Activated naive CD8-positive, alpha-beta T cell treated with anti-CD3 and anti-CD28 coated beads, Interleukin-2, amount 50 U/mL, for 24 hours (primary cell): ENCODE results near the gene ZNF185.

Experiments
- ATAC-seq: fragments of 150-1000 bp; cut with Tn5 transposase; one replicate; pipeline ENCODE4 v1.10.0; 2021
- DNase-seq: peaks from one replicate; pipeline ENCODE4 v3.0.0; 2021
- H3K27ac Mint-ChIP-seq: one replicate; pipeline ENCODE4 v1.8.0; 2021; ENCODE audit warnings: mild to moderate bottlenecking, mixed read lengths
- H3K27me3 Mint-ChIP-seq: one replicate; pipeline ENCODE4 v1.8.0; 2021; ENCODE audit warnings: mixed read lengths
- H3K36me3 Mint-ChIP-seq: one replicate; pipeline ENCODE4 v1.8.0; 2021; ENCODE audit warnings: low read depth, mixed read lengths
- H3K4me1 Mint-ChIP-seq: one replicate; pipeline ENCODE4 v1.8.0; 2021; ENCODE audit warnings: mixed read lengths
- H3K4me3 Mint-ChIP-seq: one replicate; pipeline ENCODE4 v1.8.0; 2021; ENCODE audit warnings: mild to moderate bottlenecking, moderate library complexity, mixed read lengths
- H3K9me3 Mint-ChIP-seq: one replicate; pipeline ENCODE4 v1.8.0; 2021; ENCODE audit warnings: mixed read lengths

The ZNF185 gene

DNA sequence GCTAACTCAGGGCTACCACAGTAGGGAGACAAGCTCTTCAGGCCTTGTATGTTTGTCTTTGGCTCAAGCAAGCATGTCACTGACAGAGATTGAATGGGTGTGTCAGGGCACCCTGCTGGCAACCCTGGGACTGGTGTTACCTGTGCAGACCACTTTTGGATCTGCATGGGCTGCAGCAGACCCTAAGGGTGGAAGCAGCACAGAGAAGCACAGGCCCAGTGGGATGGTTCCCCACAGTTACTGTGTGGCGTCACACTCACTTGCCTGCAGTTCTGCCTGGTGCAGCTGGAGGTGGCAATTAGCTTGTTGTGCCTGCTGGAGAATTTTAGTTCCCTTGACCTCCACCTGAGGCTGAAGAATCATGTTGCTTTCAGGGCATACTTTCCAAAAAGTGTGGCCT is 46.0 kb downstream of the ZNF185 start:
- H3K27me3 Mint-ChIP-seq = no peaks in the 10 kb centered on the region
- DNase-seq (no peak), ATAC-seq (no peak)
- H3K36me3 Mint-ChIP-seq = no peaks in the 10 kb centered on the region
- H3K27ac Mint-ChIP-seq = no peak overlapping the region
- no peaks in the 10 kb centered on the region for H3K9me3 Mint-ChIP-seq
- no peak overlapping the region for H3K4me3 Mint-ChIP-seq
- H3K4me1 Mint-ChIP-seq = peaks cover 4% of the 10 kb centered on the region

- Mint-ChIP-seq H3K4me1 (peaks cover 4% of the 10 kb centered on the region), H3K4me3 (no peak overlapping the region), H3K9me3 (no peaks in the 10 kb centered on the region), H3K27me3 (no peaks in the 10 kb centered on the region), H3K36me3 (no peaks in the 10 kb centered on the region), H3K27ac (no peak overlapping the region)
- DNase-seq (no peak), ATAC-seq (no peak)
Measured at GRCh38 chrX:152945021-152945979, 47.4 kb downstream of the ZNF185 start.

GRCh38 chrX:152946681-152947080 is 48.8 kb downstream of the ZNF185 start:
- no peak for ATAC-seq
- H3K36me3 Mint-ChIP-seq = no peaks in the 10 kb centered on the region
- no peaks in the 10 kb centered on the region for H3K27me3 Mint-ChIP-seq
- no peak for DNase-seq
- no peak overlapping the region for H3K4me3 Mint-ChIP-seq
- H3K9me3 Mint-ChIP-seq = no peaks in the 10 kb centered on the region
- H3K27ac Mint-ChIP-seq = no peak overlapping the region
- peaks cover 2% of the 10 kb centered on the region for H3K4me1 Mint-ChIP-seq
